Astrocyte (in vitro differentiated cells and primary cell): Measurements from ENCODE around the gene TELO2. TPM values are rescaled to one million over a fixed set of nuclear protein-coding genes. Genes with fewer than 3 reads are reported as not detected.

Experiments used
- DNase-seq: peaks from one replicate; pipeline ENCODE4 v3.0.0-alpha.2; 2010; ENCODE audit warnings: low read depth
- FAIRE-seq: peaks from 2 replicates; lab custom pipeline; 2011; peaks lifted over from hg19 to GRCh38; lab: Jason Lieb, UNC
- H2AFZ ChIP-seq: 2 replicates; pipeline ENCODE4 v1.6.0; 2012; ENCODE audit warnings: low read depth, low read length, inconsistent platforms
- H3K27ac ChIP-seq: 2 replicates; pipeline ENCODE4 v1.5.1; 2011; ENCODE audit warnings: low read depth, low read length, inconsistent platforms
- H3K27me3 ChIP-seq: 2 replicates; pipeline ENCODE4 v1.6.0; 2011; ENCODE audit warnings: low read length, inconsistent platforms; ENCODE audit not compliant: insufficient read depth
- H3K36me3 ChIP-seq: 2 replicates; pipeline ENCODE4 v1.5.1; 2011; ENCODE audit warnings: low read length, inconsistent platforms; ENCODE audit not compliant: insufficient read depth
- H3K4me1 ChIP-seq: 2 replicates; pipeline ENCODE4 v1.5.1; 2011; ENCODE audit warnings: low read length, inconsistent platforms; ENCODE audit not compliant: insufficient read depth
- H3K4me2 ChIP-seq: 2 replicates; pipeline ENCODE4 v1.6.0; 2012; ENCODE audit warnings: low read length, inconsistent platforms
- H3K4me3 ChIP-seq: 2 replicates; pipeline ENCODE4 v1.5.1; 2011; ENCODE audit warnings: low read depth, mild to moderate bottlenecking, low read length, inconsistent platforms; ENCODE audit not compliant: insufficient read depth
- H3K79me2 ChIP-seq: 2 replicates; pipeline ENCODE4 v1.6.0; 2012; ENCODE audit warnings: mild to moderate bottlenecking, low read length, inconsistent platforms; ENCODE audit not compliant: insufficient read depth
- H3K9ac ChIP-seq: 2 replicates; pipeline ENCODE4 v1.6.0; 2012; ENCODE audit warnings: mild to moderate bottlenecking, low read length, inconsistent platforms
- H3K9me3 ChIP-seq: 2 replicates; pipeline ENCODE4 v1.5.1; 2012; ENCODE audit warnings: low read depth, mild to moderate bottlenecking, low read length, inconsistent platforms; ENCODE audit not compliant: insufficient read depth
- H4K20me1 ChIP-seq: 2 replicates; pipeline ENCODE4 v1.6.0; 2012; ENCODE audit warnings: low read length, inconsistent platforms; ENCODE audit not compliant: insufficient read depth
- H3K27ac Mint-ChIP-seq: one replicate; pipeline ENCODE4 v1.8.0; 2021; ENCODE audit warnings: mild to moderate bottlenecking, mixed read lengths; ENCODE audit not compliant: unreplicated experiment
- H3K27me3 Mint-ChIP-seq: one replicate; pipeline ENCODE4 v1.8.0; 2021; ENCODE audit warnings: low read depth, mixed read lengths; ENCODE audit not compliant: unreplicated experiment
- H3K36me3 Mint-ChIP-seq: one replicate; pipeline ENCODE4 v1.8.0; 2021; ENCODE audit warnings: low read depth, mixed read lengths; ENCODE audit not compliant: unreplicated experiment
- H3K4me1 Mint-ChIP-seq: one replicate; pipeline ENCODE4 v1.8.0; 2021; ENCODE audit warnings: low read depth, mixed read lengths; ENCODE audit not compliant: unreplicated experiment
- H3K4me3 Mint-ChIP-seq: one replicate; pipeline ENCODE4 v1.8.0; 2021; ENCODE audit warnings: mild to moderate bottlenecking, moderate library complexity, mixed read lengths; ENCODE audit not compliant: unreplicated experiment
- H3K9me3 Mint-ChIP-seq: one replicate; pipeline ENCODE4 v1.8.0; 2021; ENCODE audit warnings: mild to moderate bottlenecking, mixed read lengths; ENCODE audit not compliant: unreplicated experiment
- CTCF ChIP-seq: IDR thresholded peaks from 2 replicates; pipeline ENCODE4 v1.5.1; 2011; ENCODE audit warnings: low read depth, mild to moderate bottlenecking, inconsistent platforms, low read length, moderate library complexity; ENCODE audit not compliant: insufficient read depth
- EZH2 ChIP-seq: IDR thresholded peaks from 2 replicates; pipeline ENCODE4 v1.6.1; 2012; ENCODE audit warnings: mild to moderate bottlenecking, low read length, inconsistent platforms; ENCODE audit not compliant: insufficient read depth
- total RNA-seq: library from RNA; stranded (reverse); gene quantifications from 2 replicates; pipeline ENCODE4 v1.2.1, GENCODE V29; 2021

TELO2 gene
- total RNA-seq, 1 donor from 2014 or later = 21.1 TPM

GRCh38 chr16:1524366-1524765 is 31.2 kb downstream of the TELO2 start:
- no peaks in the 10 kb centered on the region for H3K27me3 Mint-ChIP-seq
- peaks cover 5% of the 10 kb centered on the region for H3K36me3 Mint-ChIP-seq
- H3K4me3 Mint-ChIP-seq = no peak overlapping the region
- no peaks in the 10 kb centered on the region for H3K9me3 ChIP-seq
- no peak for FAIRE-seq
- no peaks in the 10 kb centered on the region for H4K20me1 ChIP-seq
- H3K36me3 ChIP-seq = no peaks in the 10 kb centered on the region
- no peak overlapping the region for H3K27ac ChIP-seq
- H3K4me1 Mint-ChIP-seq = peaks cover 2% of the 10 kb centered on the region
- H2AFZ ChIP-seq = no peak overlapping the region
- no peaks in the 10 kb centered on the region for H3K9me3 Mint-ChIP-seq
- H3K27ac Mint-ChIP-seq = no peak overlapping the region
- no peak overlapping the region for H3K4me3 ChIP-seq
- H3K4me1 ChIP-seq = no peaks in the 10 kb centered on the region
- no peak for TF ChIP-seq CTCF
- no peak for TF ChIP-seq EZH2
- no peak for DNase-seq
- H3K4me2 ChIP-seq = no peak overlapping the region
- no peaks in the 10 kb centered on the region for H3K27me3 ChIP-seq
- H3K79me2 ChIP-seq = no peaks in the 10 kb centered on the region
- H3K9ac ChIP-seq = no peak overlapping the region

- Histone ChIP-seq H3K4me3 (no peak overlapping the region), H3K9me3 (no peaks in the 10 kb centered on the region), H3K36me3 (no peaks in the 10 kb centered on the region), H3K27me3 (no peaks in the 10 kb centered on the region), H3K9ac (no peak overlapping the region), H4K20me1 (no peaks in the 10 kb centered on the region), H2AFZ (no peak overlapping the region), H3K79me2 (no peaks in the 10 kb centered on the region), H3K27ac (no peak overlapping the region), H3K4me2 (no peak overlapping the region), H3K4me1 (no peaks in the 10 kb centered on the region)
- Mint-ChIP-seq H3K4me1 (peaks cover 2% of the 10 kb centered on the region), H3K36me3 (peaks cover 4% of the 10 kb centered on the region), H3K27me3 (no peaks in the 10 kb centered on the region), H3K27ac (no peak overlapping the region), H3K9me3 (no peaks in the 10 kb centered on the region), H3K4me3 (no peak overlapping the region)
- DNase-seq = no peak
- FAIRE-seq = no peak
- no peak for TF ChIP-seq CTCF
- TF ChIP-seq EZH2 = no peak
Measured at GRCh38 chr16:1525871-1526607, 32.9 kb downstream of the TELO2 start.
